GM18502 (cell line): ENCODE measurements around the gene P2RX7.
"Not testable (repeated sequence)": the region's sequence is repeated elsewhere in the genome, so short reads cannot be mapped to it uniquely, and the experiment has no call there.

Experiments
- ATAC-seq: cut with Tn5 transposase; IDR thresholded peaks from one replicate; pipeline ENCODE4 v1.9.1; 2021; ENCODE audit warnings: mild to moderate bottlenecking; ENCODE audit not compliant: unreplicated experiment, poor library complexity

P2RX7 gene

GRCh38 chr12:121223292-121224285 lies 90.9 kb downstream of the P2RX7 start:
- ATAC-seq = no peak

- no peak for ATAC-seq
These were observed 91.9 kb downstream of the P2RX7 start for GRCh38 chr12:121224591-121224990.

GRCh38 chr12:121226399-121226798 lies 93.7 kb downstream of the P2RX7 start:
- ATAC-seq = no peak

GRCh38 chr12:121226871-121227270 lies 94.2 kb downstream of the P2RX7 start:
- ATAC-seq = not testable (repeated sequence)

GRCh38 chr12:121227294-121227693 lies 94.6 kb downstream of the P2RX7 start:
- peak; percentile 80 for ATAC-seq

GRCh38 chr12:121228919-121229665 lies 96.4 kb downstream of the P2RX7 start:
- no peak for ATAC-seq

- not testable (repeated sequence) for ATAC-seq
These were observed 97.3 kb downstream of the P2RX7 start for GRCh38 chr12:121229826-121230537.

GRCh38 chr12:121230538-121230907 lies 97.8 kb downstream of the P2RX7 start:
- ATAC-seq = no peak

- ATAC-seq = no peak
These were observed 99.5 kb downstream of the P2RX7 start for GRCh38 chr12:121232163-121232562.

- ATAC-seq = no peak
These were observed 100.4 kb downstream of the P2RX7 start for GRCh38 chr12:121232977-121233627.

GRCh38 chr12:121233628-121234020 lies 100.9 kb downstream of the P2RX7 start:
- ATAC-seq = no peak

- no peak for ATAC-seq
These were observed 104.1 kb downstream of the P2RX7 start for GRCh38 chr12:121236776-121237175.

- ATAC-seq = no peak
These were observed 104.7 kb downstream of the P2RX7 start for GRCh38 chr12:121237415-121237814.
